Eye (tissue), 1 donor: ENCODE results near the gene PCSK9.
A peak's percentile ranks its signal among the peaks of the same experiment; 100 is the strongest.

Experiments used
- DNase-seq: peaks from one replicate; pipeline ENCODE4 v3.0.0-alpha.2; 2015

The PCSK9 gene

DNA sequence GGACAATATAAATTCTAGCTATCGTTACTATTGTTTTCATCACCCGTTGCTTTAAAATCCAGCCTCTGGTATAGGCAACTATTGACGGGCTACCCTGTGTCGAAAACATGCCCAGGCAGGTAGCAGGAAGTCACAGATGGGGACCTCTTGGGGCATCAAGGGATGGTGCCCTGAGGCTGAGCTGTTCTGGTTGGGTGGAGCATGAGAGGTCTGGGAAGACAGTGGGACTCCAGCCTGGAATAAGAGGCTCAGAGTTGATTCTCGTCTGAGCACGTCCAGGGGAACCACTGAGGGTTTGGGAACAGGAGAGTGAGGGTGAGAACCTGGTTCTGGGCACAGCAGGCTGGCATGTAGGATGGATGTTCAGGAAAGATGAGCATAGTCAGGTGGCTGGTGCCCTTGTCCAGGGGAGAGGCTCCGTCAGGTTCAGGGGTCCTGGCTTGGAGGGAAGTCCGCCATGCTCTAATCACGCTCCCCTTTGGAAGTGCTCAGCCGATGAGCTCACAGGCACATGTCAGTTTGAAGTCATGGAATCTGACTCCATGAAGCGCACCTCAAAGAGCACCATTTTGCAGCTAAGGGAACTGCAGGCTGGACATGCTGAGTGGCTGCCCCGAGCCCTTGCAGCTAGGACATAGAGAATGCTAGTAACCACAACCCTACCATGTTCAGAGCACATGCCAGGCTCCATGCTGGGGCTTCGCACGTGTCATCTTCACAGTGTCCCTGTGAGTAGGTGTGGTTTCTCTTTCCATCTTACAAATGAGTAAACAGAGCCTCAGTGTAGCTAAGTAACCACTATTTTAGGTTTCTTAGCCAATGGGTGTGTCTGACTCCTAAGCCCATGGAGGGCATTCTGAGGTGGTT is 21.0 kb downstream of the PCSK9 start:
- DNase-seq: no peak

DNA sequence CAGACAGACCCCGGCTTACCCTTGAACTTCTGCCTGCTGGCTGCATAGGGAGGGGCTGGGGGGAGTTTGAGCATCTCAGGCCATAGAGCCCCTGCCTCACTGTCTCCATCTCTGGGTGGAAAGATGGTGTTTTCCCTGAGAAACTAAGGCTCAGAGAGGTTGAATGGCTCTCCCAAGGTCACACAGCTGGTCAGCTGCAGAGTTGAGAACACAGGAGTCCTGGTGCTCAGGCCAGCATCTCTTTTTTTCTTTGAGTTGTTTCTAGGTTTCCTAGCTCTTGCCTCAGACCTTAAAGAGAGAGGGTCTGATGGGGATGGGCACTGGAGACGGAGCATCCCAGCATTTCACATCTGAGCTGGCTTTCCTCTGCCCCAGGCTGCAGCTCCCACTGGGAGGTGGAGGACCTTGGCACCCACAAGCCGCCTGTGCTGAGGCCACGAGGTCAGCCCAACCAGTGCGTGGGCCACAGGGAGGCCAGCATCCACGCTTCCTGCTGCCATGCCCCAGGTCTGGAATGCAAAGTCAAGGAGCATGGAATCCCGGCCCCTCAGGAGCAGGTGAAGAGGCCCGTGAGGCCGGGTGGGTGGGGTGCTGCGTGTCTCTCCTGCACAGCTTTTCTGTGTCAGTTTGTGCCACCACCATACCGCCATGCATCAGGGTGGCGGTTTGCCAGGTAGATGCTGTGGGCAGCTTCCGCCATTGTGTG is 21.8 kb downstream of the PCSK9 start:
- DNase-seq: no peak

DNA sequence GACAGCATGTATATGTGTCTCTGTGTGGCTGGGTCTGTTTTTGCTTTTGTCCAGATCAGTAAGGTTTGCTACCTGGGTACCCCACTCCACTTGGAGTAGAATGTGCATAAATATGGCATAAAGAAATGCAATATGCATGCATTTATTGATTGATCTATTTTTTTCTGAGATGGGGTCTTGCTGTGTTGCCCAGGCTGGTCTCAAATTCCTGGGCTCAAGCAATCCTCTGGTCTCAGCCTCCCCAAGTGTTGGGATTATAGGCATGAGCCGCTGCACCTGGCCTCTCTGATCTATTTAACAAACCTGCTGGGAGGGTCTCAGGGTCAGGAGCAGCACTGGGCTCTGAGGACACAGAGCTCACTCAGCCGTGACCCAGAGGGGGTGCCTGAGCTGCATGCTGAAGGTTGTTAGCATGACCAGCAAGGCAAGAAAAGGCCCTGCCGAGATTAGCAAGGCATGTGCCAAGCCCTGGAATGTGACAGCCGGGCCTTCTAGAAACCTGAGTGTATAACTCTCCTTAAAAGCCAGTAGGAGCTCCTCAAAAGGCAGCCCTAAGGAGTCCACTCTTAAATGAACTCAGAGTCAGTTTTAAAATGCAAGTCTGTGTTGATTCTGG is 22.5 kb downstream of the PCSK9 start:
- DNase-seq: no peak

DNA sequence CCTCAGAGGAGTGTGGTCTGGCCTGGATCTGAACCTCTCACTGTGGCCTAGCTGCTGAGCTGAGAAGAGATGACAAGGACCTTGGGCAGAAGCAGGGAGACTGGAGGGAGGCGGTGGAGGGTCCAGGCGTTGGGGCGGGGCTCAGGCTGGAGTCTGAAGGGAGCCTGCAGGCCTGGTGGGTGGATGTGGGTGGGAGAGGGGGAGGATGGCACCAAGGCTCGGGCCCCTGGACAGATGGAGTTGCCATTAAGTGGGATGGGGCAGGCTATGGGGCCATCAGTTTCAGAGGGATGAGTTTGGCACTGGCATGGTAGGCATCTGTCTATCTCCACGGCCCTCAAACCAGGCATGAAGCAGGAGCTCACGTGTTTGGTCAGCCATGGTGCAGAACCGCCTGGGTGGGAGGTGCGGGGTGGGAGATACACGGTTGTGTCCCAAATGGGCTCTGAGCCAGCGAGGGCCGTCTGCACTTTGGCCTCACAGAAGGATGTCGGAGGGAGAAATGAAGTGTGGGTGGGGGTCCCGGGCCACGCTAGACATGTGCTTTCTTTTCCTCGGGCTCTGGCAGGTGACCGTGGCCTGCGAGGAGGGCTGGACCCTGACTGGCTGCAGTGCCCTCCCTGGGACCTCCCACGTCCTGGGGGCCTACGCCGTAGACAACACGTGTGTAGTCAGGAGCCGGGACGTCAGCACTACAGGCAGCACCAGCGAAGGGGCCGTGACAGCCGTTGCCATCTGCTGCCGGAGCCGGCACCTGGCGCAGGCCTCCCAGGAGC is 23.6 kb downstream of the PCSK9 start:
- DNase-seq: no peak

DNA sequence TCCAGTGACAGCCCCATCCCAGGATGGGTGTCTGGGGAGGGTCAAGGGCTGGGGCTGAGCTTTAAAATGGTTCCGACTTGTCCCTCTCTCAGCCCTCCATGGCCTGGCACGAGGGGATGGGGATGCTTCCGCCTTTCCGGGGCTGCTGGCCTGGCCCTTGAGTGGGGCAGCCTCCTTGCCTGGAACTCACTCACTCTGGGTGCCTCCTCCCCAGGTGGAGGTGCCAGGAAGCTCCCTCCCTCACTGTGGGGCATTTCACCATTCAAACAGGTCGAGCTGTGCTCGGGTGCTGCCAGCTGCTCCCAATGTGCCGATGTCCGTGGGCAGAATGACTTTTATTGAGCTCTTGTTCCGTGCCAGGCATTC is 24.2 kb downstream of the PCSK9 start:
- no peak for DNase-seq

DNA sequence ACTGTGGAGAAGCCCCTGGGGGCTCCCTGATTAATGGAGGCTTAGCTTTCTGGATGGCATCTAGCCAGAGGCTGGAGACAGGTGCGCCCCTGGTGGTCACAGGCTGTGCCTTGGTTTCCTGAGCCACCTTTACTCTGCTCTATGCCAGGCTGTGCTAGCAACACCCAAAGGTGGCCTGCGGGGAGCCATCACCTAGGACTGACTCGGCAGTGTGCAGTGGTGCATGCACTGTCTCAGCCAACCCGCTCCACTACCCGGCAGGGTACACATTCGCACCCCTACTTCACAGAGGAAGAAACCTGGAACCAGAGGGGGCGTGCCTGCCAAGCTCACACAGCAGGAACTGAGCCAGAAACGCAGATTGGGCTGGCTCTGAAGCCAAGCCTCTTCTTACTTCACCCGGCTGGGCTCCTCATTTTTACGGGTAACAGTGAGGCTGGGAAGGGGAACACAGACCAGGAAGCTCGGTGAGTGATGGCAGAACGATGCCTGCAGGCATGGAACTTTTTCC is 24.8 kb downstream of the PCSK9 start:
- DNase-seq: no peak

DNA sequence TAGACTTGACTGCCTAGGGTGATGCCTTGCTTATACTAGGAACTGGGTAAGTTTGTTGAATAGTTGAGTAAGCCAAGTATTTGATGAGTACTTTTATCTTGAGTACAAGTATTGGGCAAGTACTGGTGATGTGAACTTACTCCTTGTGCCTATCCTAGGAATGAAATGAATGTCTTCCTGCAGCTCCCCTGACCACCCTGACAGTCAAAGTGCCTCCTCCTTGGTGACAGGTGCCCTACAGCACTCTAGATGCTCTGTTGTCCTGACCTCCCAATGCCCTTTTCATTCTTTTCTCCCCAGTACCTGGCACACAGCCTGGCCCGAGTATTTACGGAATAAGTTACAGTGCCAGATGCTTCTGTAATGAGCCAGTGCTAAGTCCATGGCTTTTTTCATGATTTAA is 25.5 kb downstream of the PCSK9 start:
- no peak for DNase-seq

DNA sequence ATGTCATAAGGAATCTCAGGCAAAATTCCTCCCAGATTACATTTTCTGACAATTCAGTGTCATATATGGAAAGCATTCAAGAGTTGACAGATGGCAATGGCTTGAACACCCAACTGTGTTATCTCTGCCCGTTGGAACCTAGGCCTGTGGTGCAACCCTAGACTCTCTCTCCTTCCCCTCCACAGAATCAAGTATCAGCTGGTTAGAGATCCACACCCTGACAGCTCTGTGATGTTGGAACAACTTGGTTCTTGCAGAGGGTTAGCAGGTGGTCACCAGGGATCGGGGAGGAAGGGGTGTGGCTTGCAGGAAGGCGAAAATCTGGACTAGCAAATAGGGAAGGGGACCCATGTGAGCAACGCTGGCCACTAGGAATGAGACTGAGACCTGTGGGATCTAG is 26.3 kb downstream of the PCSK9 start:
- no peak for DNase-seq

DNA sequence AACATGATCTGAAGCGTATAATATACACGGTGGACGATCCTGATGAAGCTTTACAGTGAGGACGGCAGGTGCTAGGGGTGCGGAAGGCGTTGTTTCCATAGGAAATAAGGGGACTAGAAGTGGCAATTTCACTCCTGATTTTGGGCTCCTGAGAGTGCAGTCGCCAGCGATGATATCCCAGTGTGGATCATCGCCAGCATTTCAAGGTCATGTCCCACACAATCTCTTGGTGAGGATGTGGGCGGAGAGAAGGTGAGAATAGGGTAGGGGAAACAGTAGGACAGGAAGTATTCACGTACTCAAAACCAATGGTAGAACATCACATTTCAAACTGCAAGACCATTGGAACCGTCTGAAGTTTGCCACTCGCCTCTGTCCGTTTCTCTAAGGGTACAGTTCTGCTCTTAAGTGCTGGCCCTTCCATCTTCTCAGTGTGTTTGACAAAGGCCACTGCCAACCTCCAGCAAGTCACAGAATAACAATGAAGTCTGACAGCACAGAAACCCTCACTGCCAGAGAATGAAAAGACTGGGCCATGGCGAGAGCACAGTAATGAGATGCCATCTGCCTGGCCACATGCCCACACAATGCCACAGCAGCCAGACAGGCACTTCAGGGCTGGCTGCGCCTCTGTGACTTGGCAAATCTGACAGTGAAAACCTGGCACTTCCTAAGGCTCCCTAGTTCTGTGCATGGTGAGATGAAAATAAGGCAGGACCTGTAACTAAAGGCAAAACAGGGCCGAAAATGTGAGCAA is 27.9 kb downstream of the PCSK9 start:
- no peak for DNase-seq

DNA sequence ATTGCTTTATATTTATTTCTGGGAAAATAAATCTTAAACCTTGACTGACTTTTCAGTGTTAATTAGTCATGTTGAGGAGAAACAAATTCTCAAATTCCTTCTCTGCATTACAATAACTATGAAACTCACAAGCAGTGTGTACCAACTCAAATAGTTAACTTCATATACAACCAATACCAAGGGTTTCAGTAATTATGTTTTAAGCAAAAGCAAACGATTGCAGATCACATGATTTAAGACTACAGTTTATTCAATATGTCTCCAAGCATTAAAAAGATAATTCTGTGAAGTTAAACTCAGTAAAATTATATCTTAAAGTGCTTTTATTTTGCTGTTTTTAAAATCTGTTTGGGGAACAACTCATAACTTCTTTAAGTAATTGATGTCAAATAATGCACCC is 28.6 kb downstream of the PCSK9 start:
- DNase-seq: no peak

DNA sequence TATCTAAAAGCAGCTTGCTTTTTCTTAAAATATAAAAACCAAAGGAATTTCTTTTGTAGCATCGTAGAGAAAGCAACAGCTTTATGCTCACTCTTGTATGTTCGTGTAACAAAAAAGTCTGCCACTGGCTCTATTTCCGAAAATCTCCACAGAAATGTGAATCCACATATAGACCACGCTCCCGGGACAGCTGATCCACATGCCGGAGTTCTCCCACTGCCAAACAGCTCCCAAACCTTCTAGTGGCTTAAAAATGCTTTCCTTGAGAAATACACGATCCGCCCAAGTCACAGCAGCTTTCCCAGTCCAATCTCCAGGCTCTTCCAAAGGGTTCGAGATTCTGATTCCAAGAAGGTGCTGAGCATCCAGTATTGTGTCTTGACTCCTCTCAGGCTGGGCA is 29.3 kb downstream of the PCSK9 start:
- DNase-seq: no peak

DNA sequence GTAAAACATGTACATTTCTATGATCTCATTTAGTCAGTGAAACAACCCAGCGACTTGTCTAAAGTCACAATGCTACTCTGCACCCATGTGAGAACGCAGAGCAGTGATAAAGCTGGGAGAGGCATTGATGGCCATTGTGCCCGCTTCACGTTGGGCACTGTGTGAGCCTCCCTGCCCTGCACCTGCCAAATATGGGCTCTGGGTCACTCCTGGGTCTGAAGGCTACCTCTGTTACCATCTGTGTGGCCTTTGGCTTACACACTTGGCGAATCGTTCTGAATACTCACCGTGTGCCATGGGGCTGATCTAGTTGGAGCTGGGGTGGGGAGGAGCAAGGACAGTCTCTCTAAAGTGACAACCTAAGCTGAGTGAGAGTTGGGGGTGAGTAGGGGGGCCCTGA is 29.9 kb downstream of the PCSK9 start:
- no peak for DNase-seq

DNA sequence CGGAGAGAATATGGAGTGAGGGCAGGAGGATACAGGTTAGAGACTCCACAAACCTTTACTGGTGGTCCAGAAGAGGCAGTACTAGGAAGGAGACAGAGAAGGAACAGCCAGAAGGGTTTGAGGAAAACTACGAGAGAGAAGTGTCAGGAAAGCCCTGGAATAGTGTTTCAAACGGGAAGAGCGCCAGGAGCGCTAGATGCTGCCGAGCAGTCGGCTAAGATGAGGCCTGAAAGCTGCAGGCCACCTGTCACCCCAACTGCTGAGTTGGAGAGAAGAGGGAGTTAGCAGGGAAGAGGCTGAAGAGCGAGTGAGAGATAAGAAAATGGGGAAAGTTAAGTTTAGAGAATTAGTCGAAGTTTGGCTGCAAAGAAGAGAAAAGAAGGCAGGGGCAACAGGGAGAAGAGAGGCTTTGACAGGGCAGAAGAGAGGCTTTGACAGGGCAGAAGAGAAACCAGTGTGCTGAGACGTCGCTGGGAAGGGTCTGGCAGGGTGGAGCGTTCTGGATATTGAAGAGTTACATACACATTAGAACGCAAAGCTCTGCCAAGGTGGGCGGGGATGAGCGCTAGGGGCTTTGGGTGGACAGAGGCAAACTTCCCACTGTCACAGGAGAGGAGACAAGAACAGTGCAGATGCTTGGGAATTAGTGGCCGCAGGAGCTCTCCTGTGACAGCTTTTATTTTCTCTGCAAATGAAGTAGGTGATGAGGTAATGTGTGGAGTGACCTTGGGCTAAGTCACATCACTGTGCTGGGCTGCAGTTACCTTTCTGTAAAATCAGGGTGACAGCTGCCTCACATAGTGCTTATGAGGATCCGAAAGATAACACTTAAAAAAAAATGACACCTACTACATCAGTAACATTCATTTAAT is 31.2 kb downstream of the PCSK9 start:
- DNase-seq: no peak

DNA sequence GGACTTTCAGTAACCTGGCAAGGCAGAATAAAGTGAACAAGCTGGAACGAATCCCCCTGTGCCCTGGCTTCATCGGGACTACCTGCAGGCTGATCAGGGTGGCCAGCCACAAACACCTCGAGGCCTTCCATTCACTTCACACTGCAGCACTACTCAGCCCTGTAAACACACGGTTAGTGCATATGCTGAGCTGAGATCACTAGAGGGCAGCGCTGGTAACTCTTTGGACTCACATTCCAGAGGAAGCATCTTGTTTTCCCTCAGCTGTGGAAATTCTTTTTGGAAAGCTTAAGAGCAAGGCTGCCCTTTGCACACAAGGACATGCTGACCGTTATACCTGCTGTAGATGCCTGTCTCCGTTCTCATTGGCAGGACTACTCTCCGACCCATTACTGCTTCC is 32.1 kb downstream of the PCSK9 start:
- DNase-seq: peak; percentile 63

DNA sequence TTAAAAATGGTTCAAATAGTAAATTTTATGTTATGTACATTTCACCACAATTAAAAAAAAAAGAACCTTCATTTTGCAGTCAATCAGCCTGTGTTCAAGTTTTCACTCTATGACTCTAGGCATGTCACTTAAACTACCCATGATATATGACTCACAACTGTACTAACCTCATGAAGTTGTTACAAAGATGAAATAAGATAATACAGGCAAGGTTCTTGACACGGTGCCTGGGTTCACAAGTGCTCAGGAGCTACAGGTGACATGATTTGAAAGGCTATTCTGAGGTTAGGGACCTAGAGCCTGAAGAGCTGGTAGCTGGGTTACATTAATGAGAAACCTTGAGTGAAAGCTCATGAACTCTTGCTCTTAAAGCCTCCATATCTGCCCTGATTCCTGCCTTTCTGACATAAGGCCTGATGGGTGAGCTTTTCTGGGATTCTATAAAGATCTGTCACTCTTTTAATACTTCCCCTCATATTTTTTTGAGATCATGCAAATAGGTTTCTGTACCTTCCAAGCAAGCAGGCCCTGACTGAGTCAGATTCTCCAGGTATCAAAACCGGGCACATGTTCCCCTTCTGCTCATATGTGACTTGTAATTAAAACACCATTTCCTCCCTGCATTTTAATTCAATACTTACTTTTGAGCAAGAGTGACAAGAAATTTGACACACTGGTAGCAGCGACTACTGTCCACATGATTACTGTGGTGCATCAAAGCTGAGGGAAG is 34.0 kb downstream of the PCSK9 start:
- no peak for DNase-seq

DNA sequence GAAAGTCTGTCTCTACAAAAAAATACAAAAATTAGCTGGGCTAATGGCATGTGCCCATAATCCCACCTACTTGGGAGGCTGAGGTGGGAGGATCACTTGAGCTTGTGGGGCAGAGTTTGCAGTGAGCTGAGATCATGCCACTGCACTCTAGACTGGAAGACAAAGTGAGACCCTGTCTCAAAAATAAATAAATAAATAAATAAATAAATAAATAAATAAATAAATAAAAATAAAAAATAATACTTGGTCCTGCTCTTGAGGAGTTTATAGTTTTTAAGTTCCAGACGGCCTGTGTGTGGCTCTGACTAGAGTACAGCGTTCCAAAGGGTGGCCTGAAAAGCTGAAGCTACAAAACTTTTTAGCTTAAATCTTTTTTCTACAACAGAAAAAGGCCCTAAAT is 35.1 kb downstream of the PCSK9 start:
- no peak for DNase-seq

DNA sequence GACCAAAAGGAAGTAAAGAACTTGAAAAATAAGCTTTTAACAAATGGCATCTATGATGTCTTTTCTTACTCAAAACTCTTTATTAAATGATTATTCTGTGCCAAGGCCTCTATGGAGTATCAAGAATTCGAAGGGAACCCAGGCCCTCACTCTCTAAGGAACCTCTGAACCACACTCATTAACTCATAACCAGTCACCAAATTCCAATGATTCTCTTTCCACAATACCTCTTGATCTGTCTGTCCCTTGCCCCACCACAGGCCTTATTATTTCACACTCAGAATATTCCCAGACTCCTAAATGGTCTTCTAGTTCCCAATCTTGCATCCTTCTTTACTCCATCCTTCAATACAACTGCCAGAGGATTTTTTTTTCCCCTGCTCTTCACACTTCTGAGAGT is 37.0 kb downstream of the PCSK9 start:
- DNase-seq: no peak

DNA sequence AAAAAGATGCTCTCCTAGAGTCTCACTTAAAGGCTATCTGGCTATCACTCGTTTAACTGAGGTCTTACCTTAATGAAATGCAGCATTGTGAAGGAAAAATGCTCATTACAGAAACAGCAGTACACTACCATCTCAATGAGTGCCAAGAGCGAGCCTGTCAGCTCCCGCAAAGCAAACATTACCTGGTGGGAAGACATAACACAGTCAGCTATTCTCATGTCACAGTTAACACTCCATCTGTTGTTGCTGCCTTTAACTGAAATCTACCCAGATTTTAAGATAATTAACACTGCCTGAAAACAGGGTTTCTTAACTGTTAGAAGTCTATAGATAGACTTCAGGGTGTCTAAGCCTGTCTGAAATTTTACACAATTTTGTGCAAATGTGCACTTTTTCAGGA is 39.1 kb downstream of the PCSK9 start:
- DNase-seq: no peak

DNA sequence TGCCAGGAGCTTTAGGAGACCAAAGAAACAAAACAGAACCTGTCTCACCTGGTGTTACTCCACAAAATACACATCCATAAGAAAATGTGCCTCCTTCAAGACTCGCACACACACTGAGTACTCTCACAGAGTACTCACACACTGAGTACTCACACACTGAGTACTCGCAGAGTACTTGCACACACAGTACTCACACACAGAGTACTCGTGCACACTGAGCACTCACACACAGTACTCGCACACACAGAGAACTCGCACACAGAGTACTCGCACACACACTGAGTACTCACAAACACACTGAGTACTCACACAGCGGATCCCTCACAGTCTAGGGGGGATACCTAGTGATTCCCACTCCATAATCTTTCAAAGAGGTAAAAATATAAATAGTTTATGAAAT is 40.3 kb downstream of the PCSK9 start:
- DNase-seq: no peak

DNA sequence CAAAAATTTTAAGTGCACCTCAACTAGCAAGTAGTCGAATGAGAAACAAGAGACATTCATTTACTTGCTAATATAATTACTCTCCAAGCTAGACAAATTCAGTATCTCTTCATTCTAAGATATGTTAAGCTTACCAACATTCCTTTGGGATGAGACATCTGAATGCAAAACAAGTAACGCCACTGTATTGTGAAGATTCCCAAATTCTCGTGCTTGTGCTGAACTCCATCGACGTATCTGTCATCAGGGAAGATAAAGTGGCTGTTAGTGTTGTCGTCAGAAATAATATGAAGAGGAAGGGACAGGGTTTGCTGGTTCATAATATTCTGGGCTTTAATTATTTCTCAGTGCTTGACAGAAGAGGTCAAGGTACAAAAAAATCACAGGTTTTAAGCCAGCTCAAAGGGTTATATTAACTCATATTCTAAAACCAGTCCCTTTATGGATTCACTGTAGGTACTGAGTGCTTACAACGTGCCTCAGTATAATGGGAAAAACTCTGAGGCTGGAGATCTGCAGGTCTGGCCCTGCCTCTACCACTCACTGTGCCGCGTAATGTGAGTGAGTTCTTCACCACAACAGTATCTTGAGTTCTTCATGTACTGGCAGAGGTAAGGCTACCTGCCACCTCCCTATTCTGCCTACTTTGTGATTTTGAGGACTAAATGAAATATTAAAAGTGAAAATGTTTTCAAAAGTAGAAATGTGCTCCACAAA is 42.0 kb downstream of the PCSK9 start:
- DNase-seq: no peak
